Body of pancreas (tissue), 4 donors: ENCODE results near the gene PLA2G12B.

Source experiments
- CTCF ChIP-seq, 7 experiments: fragments of 450-650 bp in 4 of 7; fragments of 200-600 bp in 3 of 7; sonication (generic) in 3 of 7; IDR thresholded peaks; one replicate each; pipeline ENCODE4 v1.5.1; 2016 to 2019; ENCODE audit warnings: antibody characterized with exemption in 7 of 7
- POLR2A ChIP-seq, 3 donors: fragments of 450-650 bp; IDR thresholded peaks; one replicate each; pipeline ENCODE4 v1.6.1; 2016; ENCODE audit warnings: antibody characterized with exemption in 3 of 3, mild to moderate bottlenecking in 2 of 3

GRCh38 chr10:72893136-72893798 lies 61.3 kb downstream of the PLA2G12B start, which contains the start of gene OIT3:
- TF ChIP-seq CTCF (IDR thresholded peaks at IDR 0.05) (no peak), POLR2A (IDR thresholded peaks at IDR 0.05) (no peak)
